HG03280 (cell line): ENCODE measurements around the gene SLC9A8.

Experiments
- ATAC-seq: cut with Tn5 transposase; IDR thresholded peaks from one replicate; pipeline ENCODE4 v1.9.1; 2021; ENCODE audit warnings: mild to moderate bottlenecking, moderate library complexity; ENCODE audit not compliant: unreplicated experiment

SLC9A8 gene

DNA sequence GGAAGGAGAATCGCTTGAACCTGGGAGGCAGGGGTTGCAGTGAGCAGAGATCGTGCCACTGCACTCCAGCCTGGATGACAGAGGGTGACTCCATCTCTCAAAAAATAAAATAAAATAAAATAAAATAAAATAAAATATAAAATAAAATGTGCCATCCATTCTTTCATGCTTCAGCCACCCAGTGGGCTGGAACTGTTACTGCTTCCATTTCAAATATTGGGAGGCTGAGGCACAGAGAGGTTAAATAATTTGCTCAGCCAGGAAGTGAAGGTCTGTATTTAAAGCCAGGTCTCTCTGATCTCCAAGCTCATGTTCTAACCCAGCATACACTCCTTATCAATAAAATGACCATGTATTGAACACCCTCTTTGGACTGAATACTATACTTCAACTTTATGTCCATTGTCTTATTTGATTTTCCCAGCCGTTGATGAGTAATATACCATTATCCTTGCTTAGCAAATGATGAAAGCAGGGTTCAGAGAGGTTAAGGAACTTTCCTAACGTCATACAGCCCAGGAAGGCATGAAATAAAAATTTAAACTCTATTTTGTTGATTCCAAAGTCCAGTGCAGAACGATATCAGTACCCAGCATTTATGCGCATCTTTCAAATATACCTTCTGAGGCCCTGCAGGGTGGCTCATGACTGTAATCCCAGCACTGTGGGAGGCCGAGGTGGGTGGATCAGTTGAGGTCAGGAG, 25.8 kb upstream of the SLC9A8 start:
- no peak for ATAC-seq

DNA sequence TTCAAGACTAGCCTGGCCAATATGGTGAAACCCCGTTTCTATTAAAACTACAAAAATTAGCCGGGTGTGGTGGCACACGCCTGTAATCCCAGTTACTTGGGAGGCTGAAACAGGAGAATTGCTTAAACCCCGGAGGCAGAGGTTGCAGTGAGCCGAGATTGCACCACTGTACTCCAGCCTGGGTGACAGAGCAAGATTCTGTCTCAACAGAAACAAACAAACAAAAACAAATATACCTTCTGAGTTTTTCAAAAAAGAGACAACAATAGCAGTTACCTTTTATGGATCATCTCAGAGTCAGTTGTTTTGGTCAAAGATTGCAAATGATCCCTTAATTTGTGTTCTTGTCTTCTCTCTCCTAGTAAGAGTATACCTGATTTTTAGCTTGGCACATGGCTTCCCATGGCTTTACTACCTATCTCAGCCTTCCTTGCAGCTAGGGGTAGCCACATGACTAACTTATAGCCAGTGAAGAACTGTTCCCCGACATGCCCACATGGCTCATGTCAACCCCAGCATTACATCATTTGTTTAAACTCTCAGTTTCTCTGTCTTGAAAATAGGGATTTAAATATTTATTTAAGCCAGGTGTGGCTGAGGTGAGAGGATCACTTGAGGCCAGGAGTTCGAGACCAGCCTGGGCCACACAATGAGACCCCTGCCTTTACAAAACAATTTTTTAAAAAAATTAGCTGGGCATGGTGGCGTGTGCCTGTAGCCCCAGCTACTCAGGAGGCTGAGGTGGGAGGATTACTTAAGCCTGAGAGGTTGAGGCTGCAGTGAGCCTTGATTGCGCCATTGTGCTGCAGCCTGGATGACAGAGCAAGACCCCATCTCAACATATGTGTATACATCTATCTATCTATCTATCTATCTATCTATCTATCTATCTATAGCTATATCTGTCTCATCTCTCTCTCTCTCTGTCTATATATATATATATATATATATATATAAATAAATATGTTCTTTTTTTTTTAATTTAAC, 25.0 kb upstream of the SLC9A8 start:
- ATAC-seq = no peak

DNA sequence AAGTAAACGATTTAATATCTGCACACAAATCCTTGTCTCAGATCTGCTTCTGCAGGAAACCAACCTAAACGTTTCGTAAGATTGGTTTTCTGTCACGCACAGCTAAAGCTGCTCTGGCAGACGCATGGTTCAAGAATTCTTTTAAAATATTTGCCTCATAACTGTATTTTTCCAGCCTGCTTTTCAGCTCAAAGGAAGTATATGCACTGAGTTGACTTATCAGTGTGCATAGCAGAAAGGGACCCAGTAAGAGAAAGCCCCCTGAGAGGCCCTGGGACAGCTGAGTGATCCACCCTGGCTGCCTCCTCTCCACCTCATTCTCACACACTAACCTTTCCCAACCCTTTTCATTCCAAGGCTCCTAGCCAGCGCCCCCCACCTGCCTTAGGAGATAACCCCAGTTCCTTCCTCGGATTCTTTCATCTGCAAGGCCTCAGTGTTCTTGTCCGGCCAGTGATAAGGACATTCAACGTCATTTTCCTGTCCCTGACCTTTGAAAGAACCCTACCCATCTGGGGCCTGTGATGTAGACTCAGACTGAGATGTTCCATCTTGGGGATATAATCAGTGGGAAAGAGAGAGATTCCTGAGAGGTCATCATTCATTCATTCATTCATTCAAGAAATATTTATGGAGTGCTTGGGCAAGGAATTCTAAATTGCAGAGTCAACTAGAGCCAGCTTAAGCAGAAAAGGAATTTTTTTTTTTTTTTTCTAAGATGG, 22.4 kb upstream of the SLC9A8 start:
- ATAC-seq = no peak

DNA sequence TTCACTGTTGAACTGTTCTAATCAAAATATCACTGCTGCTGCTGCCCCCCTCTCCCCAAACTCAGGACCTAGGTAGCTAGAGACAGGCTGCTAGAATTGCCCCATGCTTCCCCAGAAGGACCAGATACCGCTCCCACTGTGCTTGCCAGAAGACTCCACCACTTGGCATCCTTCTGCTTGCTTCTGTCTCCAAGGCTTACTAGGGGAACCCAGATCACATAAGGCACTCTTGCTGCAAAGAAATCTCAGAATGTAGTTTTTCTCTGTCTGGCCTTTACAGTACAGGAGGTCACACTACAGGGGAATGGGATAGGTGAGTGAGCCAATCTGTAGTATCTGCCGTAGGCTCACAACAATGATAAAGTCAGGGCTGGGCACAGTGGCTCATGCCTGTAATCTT, 21.5 kb upstream of the SLC9A8 start:
- ATAC-seq = no peak

DNA sequence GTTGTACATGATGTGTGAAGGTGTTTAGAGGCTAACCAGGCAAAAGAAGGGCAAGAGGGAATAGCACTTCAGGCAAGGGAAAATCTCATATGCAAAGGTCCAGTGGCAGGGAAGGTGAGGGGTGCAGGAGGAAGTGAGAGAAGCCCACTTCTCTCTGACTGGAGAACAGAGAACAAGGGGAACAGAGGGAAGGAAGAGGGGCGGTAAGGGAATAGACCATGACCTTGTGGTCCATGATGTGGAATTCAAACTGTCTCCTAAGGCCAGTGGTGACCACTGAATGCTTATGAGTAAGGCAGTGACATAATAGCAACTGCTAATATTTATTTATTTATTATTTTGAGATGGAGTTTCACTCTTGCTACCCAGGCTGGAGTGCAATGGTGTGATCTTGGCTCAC, 20.6 kb upstream of the SLC9A8 start:
- ATAC-seq = no peak

DNA sequence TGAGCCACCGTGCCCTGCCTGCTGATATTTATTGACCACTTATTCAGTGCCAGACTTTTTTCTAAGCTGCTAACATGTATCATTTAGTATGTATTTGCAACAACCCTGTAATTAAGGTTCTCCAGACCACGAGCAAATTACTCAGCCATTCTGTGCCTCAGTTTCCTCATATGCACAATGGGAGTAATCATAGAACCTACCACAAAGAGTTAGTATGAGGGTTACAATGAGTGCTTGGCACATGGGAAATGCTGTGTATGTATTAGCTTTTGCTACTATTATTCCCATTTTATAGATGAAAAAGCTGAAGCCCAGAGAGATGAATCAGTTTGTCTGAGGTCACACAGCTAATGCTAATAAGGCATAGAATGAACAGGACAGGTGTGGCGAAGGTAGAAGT, 20.0 kb upstream of the SLC9A8 start:
- ATAC-seq = no peak

DNA sequence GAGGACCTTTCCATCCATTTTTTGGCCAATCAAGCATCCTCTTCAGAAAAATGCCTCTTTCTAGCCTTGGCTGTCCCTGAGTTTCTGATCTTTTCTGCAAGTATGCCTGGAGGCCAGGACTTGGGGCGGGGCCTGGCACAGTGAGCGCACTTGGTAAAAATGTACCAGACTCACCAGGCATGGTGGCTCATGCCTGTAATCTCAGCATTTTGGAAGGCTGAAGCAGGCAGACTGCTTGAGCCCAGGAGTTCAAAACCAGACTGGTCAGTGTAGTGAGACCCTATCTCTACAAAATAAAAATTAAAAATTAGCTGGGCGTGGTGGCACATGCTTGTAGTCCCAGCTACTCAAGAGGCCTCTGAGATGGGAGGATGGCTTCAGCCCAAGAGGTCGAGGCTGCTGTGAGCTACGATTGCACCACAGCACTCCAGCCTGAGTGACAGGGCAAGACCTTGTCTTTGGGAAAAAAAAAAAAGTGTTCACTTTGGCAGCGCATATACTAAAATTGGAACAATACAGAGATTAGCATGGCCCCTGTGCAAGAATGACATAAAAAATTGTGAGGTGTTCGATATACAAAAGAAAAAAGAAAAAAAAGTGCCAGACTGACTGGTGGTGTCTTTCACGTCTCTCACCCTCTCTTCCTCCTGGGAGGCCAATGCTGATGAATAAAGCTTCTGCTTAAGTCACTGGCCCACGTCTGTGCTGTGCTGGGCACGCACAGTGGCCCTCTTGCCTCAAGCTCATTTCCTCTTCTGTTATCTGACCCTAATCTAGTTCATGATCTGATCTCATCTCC, 18.1 kb upstream of the SLC9A8 start:
- no peak for ATAC-seq

DNA sequence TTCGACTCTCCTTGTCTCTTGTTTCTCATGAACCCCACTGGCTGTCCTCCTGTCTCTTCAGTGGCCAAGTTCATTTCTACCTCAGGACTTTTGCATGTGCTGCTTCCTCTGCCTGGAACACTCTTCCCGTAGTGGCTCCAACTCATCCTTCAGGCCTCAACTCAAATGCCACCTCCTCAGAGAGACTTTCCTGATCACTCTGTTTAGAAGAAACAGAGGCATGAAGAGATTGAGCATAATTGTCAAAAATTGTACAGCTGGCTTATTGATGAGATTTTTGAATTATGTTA, 17.5 kb upstream of the SLC9A8 start:
- ATAC-seq = no peak

DNA sequence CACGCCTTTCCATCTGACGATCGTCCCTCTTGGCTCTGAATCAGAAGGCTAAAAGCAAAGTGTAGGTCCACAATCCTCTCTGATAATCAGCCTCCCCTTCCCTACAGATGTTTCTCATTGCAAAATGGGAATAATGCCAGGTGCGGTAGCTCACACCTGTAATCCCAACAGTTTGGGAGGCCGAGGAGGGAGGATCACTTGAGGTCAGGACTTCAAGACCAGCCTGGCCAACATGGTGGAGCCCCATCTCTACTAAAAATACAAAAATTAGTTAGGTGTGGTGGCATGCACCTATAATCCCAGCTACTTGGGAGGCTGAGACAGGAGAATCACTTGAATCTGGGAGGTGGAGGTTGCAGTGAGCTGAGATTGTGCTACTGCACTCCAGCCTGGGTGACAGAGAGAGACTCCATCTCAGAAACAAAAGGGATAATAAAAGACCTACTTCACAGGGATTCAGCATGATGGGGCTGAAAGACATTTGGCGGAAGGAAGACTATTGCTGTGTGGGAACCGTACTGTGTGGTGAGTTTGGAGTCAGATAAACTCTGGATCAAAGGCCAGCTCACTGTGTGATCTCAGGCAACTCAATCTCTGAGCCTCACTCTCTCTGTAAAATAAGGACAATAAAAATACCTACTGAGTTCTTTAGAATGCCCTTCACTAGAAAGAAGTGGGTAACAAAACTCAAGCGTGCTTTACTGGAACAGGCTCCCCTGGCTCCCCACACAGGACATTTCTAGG, 15.9 kb upstream of the SLC9A8 start:
- no peak for ATAC-seq

DNA sequence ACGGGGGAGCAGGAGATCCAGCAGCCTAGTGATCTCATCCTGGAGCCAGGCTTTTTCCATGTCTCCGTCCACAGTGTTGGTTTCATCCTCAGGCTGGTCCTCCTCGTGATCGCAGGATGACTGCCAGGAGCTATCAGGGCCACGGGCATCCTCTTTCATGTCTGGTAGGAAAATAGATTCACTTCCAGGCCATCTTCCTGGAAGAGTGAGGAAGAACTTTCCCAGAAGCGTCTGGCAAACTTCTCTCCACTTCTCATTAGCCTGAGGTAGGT, 15.3 kb upstream of the SLC9A8 start:
- no peak for ATAC-seq

DNA sequence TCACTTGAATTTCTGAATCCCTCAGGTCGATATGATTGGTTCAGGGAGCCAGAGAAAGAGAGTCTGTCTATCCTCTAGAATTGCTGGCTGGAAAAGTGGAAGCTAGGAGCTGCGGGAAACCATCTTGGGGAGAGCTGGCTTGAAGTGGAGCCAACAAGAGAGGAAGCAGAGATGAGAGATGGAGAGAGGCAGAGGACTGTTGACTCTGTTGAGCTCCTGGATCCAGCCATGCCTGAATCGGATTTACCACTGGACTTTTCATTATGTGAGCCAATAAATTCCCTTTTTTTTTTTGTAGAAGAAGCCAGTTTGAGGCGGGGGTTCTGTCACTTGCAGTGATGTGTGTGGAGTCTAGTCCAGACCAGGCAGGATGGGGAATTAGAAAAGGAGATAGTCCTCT, 13.9 kb upstream of the SLC9A8 start:
- no peak for ATAC-seq

DNA sequence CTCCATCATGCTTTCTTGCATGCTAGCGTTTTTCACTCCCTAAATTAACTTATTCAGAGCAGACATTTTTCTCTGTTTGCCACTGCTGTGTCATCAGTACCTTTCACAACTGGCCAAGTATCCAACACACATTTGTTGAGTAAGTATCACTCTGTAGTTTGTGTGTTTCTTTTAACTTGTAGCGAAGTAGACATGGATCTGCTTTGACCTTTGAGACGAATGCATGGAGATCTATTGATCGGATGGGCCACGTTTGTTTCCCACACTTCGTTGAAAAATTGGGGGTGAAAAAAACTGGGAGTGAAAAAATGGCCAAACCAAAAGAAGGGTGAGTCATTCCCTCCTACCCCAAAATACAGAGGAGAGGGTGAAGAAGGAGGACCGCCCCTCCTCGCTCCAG, 12.9 kb upstream of the SLC9A8 start:
- ATAC-seq = no peak

DNA sequence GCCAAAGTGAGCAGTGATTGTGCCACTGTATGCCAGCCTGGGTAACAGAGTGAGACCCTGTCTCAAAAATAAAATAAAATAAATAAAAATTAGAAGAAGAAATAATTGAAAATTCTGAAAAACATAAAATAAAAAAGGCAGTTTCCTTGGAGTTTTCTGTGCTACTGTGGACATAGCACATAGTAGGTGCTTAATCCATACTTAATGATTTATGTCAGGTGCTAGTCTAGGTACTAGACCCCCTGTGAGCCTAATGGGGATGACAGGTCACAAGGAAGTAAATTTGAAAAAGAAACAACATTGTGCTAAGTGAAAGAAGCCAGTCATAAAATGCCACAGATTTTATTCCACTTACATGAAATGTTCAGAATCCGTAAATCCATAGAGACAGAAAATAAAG, 9.2 kb upstream of the SLC9A8 start:
- no peak for ATAC-seq

DNA sequence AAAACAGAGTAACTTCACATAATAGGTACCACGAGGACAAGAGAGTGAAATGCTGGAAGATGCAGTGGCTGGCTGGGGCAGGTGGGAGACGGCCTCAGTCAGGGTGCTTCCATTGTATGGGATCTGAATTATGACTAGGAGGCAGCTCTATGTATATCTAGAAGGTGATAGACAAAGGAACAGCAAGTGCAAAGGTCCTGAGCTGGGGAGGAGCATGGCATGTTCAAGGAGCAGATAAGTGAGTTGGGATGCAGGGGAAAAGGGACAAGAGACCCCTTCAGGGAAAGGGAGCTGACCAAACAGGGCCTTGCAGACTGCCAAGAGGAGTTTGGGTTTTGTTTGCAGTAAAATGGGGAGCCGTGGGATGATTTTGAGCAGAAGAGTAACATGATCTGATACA, 8.3 kb upstream of the SLC9A8 start:
- no peak for ATAC-seq

DNA sequence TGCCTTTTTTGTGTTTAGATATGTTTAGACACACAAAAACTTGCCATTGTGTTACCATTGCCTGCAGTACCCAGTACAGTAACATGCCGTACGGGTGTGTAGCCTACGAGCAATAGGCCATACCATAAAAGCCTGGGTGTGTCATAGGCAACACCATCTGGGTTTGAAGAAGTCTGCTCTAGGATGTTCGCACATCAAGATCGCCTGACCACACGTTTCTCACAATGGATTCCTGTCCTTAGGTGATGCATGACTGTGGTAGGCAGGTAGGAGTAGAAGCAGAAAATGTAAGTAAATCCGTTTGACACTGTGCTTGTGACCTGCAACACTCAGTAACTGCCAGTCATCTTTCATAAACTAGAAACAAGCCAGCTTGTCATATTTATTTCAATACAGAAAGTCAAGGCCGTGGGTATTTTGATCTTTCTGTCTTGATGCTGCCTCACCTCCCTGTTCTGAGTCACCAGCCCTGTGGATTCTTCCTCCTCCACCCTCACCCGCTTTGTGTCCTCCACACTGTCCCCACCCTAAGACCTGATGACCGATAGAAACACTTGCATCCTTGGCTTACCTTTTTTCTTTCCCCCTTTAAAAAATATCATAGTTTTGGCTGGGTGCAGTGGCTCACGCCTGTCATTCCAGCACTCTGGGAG, 7.3 kb upstream of the SLC9A8 start:
- ATAC-seq = peak; percentile 58

DNA sequence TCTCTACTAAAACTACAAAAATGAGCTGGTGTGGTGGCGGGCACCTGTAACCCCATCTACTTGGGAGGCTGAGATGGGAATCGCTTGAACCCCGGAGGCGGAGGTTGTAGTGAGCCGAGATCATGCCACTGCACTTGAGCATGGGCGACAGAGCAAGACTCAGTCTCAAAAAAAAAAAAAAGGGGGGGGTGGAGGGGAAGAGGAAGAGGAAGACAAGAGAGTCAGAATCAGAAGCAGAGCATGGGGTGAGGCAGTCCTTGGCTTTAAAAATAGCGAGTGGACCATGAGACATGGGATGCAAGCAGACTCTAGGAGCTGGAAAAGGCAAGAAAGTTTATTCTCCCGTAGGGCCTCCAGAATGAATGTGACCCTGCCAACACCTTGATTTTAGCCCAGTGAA, 3.9 kb upstream of the SLC9A8 start:
- no peak for ATAC-seq

DNA sequence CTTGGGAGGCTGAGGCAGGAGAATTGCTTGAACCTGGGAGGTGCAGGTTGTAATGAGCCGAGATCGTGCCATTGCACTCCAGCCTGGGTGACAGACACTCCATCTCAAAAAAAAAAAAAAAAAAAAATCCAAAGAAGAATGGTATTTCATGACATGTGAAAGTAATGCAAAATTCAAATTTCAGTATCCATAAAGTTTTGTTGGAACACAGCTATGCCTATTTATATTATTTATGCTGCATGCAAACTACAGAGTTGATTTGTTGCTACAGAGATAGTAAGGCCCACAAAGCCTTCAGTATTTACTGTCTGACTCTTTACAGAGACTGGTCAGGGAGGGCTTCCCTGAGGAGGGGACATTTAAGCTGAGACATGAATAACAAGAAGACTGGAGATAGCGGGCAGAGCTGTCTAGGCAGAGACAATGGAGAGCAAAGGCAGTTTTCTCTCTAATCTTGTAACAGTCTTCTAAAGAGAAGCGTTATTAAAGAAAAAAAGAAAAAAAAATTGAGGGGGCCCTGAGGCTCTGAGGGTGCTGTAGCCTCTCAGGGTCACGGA, 2.7 kb upstream of the SLC9A8 start:
- ATAC-seq = no peak

DNA sequence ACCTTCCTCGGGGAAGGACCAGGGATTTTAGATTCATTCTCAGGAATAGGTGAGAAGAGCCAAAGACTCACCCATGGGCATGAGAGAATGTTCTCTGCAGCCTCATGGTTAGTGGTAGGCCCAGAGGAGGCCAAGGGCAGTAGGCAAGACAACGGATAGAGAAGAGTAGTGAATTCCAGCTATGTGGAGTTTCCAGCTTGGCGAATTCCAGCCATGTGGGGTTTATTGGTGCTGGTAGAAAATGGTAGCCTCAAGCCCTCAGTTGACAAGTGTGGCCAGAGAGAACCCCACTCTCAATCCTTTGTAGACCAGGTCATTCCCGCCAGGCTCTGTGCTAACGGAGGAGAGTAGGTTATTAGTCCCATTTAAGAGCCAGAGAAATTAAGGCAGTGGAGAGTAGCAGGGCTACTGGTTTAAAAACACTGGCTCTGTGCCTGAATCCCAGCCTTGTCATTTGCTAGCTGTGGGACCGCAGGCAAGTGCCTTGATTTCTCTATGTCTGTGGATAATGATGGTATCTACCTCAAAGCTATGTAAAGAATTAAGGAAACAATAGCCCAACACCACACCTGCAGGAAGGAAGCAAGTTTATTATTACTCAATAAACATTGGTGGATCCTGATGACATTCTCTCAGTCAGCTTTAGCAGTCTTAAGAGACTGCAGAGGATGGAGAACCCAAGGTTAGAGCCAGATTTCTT, 2.0 kb upstream of the SLC9A8 start:
- ATAC-seq = no peak

DNA sequence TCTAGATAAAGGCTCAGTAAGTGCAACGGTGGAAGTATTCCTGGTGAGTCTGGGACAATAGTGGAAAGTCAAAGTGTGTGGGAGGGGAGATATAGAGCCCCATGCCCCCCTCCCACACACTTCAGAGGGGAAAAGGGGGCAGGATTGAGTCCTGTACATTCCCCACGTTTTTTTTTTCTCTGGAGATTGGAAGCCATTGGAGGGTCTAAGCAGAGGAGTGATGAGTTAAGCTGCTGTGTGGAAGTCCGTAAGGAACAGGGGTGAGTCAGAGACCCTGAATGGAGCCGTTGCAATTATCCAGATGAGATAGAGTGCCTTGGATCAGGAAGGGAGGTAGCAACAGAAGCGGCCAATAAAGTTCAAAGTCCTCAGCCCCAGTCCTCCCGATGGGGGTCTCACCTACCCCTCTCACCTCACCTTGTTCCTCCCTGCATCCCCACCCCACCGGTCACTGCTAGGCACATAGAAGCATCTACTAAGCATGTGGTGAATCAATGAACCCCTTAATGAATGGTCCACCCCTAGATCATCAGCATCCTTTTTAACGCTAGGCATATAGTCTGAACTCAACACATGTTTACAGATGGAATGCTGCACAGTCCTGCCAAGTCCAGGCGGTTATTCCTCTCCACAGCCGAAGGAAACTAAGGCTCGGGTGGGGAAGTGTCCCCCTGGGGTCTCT, 662 bp upstream of the SLC9A8 start:
- ATAC-seq = no peak
